Heart left ventricle (tissue), 13 donors: ENCODE results near the gene B3GAT1.

Source experiments
- CTCF ChIP-seq, 12 donors: fragments of 200-600 bp; sonication (generic) in 4 of 12; IDR thresholded peaks; one replicate each; pipeline versions ENCODE4 v1.5.0 to v1.8.0; 2018 to 2022; ENCODE audit warnings: antibody characterized with exemption in 12 of 12, mild to moderate bottlenecking in 5 of 12
- POLR2A ChIP-seq, 2 donors: fragments of 450-650 bp; IDR thresholded peaks; one replicate each; pipeline ENCODE4 v1.6.1; 2017; ENCODE audit warnings: antibody characterized with exemption in 2 of 2, mild to moderate bottlenecking in 2 of 2, moderate library complexity in 2 of 2
- donor health status: ischemic (EF 13 %, LVEDD 7.1; RV severe dilation, severe dysfunction).
- donor health status: DM: no; HTN: yes; CAD: no.
- donor health status: DM: no; HTN: no; CAD: no.
- donor health status: ischemic (EF 25% LVEDD 6.9; RV normal size, moderate dysfunction).
- donor health status: ischemic (EF 25% LVEDD 5.7; RV mildly dilated, moderate dysfunction).
- donor health status: ischemic (EF 35%, LVEDD 5.7; RV mildly dilated, moderate dysfunction).
- donor health status: nonischemic (EF 11% LVEDD 7.7; RV severe dilation, severe dysfunction).
- donor health status: DM: yes; HTN: yes; CAD: no.
- donor health status: PGD.
- donor health status: ischemic (EF 29% LVEDD 5.4; RV normal size, mild dysfunction).
- donor health status: nonischemic (EF 23%, LVEDD 6.1; RV moderate dilation, normal function).

GRCh38 chr11:134388590-134388989 lies 23.5 kb downstream of the B3GAT1 start:
- TF ChIP-seq POLR2A (IDR thresholded peaks at IDR 0.05) = no peak
- no peak for TF ChIP-seq CTCF (IDR thresholded peaks at IDR 0.05)
